ENCODE data around the gene EEFSEC.

DNA sequence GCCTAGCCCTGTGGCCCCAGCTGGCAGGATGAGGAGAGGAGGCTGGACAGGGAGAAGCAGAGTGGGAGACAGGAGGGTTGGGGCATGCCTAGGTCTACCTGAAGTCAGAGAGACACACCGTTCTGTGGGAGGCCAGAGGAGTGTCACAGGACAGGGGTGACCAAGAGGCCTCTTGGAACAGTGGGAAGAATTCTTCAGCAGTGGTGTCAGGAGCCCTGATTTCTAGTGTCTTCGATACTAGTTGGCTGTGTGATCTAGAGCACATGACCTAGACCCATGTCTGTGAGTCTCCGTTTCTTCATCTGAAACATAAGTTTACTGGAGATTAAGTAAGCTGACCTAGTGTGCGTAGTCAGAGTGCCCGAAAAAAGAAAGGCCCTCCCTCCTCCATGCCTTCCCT, 92.2 kb downstream of the EEFSEC start:
- TF ChIP-seq POLR2A (IDR thresholded peaks at IDR 0.05): no peak
- TF ChIP-seq, protein P1, sequence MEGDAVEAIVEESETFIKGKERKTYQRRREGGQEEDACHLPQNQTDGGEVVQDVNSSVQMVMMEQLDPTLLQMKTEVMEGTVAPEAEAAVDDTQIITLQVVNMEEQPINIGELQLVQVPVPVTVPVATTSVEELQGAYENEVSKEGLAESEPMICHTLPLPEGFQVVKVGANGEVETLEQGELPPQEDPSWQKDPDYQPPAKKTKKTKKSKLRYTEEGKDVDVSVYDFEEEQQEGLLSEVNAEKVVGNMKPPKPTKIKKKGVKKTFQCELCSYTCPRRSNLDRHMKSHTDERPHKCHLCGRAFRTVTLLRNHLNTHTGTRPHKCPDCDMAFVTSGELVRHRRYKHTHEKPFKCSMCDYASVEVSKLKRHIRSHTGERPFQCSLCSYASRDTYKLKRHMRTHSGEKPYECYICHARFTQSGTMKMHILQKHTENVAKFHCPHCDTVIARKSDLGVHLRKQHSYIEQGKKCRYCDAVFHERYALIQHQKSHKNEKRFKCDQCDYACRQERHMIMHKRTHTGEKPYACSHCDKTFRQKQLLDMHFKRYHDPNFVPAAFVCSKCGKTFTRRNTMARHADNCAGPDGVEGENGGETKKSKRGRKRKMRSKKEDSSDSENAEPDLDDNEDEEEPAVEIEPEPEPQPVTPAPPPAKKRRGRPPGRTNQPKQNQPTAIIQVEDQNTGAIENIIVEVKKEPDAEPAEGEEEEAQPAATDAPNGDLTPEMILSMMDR (IDR thresholded peaks at IDR 0.05): no peak

Measured in esophagus squamous epithelium (tissue), 4 donors.